WTC11 (cell line): ENCODE data around the gene GRM8. TPM values are rescaled to one million over a fixed set of nuclear protein-coding genes. Genes with fewer than 3 reads are reported as not detected.

Source experiments
- ATAC-seq: fragments of 200-7000 bp; cut with Tn5 transposase; 2 replicates; pipeline ENCODE4 v1.10.0; 2021; ENCODE audit warnings: mild to moderate bottlenecking, moderate library complexity
- CTCF ChIA-PET: fragments of 300-600 bp; sonication (Branson Sonifier 250); formaldehyde crosslinking; loops from one replicate; lab custom pipeline; 2021; ENCODE audit warnings: antibody characterized with exemption; lab: Charles Lee
- POLR2A ChIA-PET: fragments of 350-600 bp; sonication (Branson Sonifier 250); formaldehyde crosslinking; loops from one replicate; lab custom pipeline; 2021; ENCODE audit warnings: antibody characterized with exemption; lab: Charles Lee
- DNase-seq: peaks from one replicate; pipeline ENCODE4 v3.0.0; 2021; ENCODE audit warnings: low spot score
- H3K27ac Mint-ChIP-seq: 2 replicates; pipeline ENCODE4 v1.8.0; 2021; ENCODE audit warnings: mixed read lengths
- H3K27me3 Mint-ChIP-seq: 2 replicates; pipeline ENCODE4 v1.8.0; 2021; ENCODE audit warnings: low read depth, mild to moderate bottlenecking, moderate library complexity, mixed read lengths
- H3K36me3 Mint-ChIP-seq: 2 replicates; pipeline ENCODE4 v1.8.0; 2021; ENCODE audit warnings: mixed read lengths
- H3K4me1 Mint-ChIP-seq: 2 replicates; pipeline ENCODE4 v1.8.0; 2022; ENCODE audit warnings: mixed read lengths
- H3K4me3 Mint-ChIP-seq: 2 replicates; pipeline ENCODE4 v1.8.0; 2021; ENCODE audit warnings: mild to moderate bottlenecking, moderate library complexity, mixed read lengths
- H3K9me3 Mint-ChIP-seq: 2 replicates; pipeline ENCODE4 v1.8.0; 2021; ENCODE audit warnings: mixed read lengths
- ARID4B ChIP-seq: sonication (generic); formaldehyde crosslinking; IDR thresholded peaks from 2 replicates; pipeline ENCODE4 v1.8.0; 2023; ENCODE audit warnings: missing genetic modification reagents, mild to moderate bottlenecking, borderline replicate concordance
- CBFB ChIP-seq: sonication (generic); formaldehyde crosslinking; IDR thresholded peaks from 2 replicates; pipeline ENCODE4 v1.8.1; 2022; ENCODE audit warnings: mild to moderate bottlenecking, low read depth, missing genetic modification reagents
- CREM ChIP-seq: sonication (generic); formaldehyde crosslinking; IDR thresholded peaks from 2 replicates; pipeline ENCODE4 v1.8.1; 2022; ENCODE audit warnings: mild to moderate bottlenecking, missing genetic modification reagents, moderate library complexity
- E2F4 ChIP-seq: sonication (generic); formaldehyde crosslinking; IDR thresholded peaks from 2 replicates; pipeline ENCODE4 v1.8.1; 2022; ENCODE audit warnings: low read depth, mild to moderate bottlenecking, moderate library complexity, missing genetic modification reagents, borderline replicate concordance
- ESRRA ChIP-seq: sonication (generic); formaldehyde crosslinking; IDR thresholded peaks from 2 replicates; pipeline ENCODE4 v1.8.1; 2022; ENCODE audit warnings: mild to moderate bottlenecking, missing genetic modification reagents, borderline replicate concordance
- IRF2 ChIP-seq: sonication (generic); formaldehyde crosslinking; IDR thresholded peaks from 2 replicates; pipeline ENCODE4 v1.8.0; 2022; ENCODE audit warnings: low read depth, missing genetic modification reagents, borderline replicate concordance
- JUN ChIP-seq: sonication (generic); formaldehyde crosslinking; IDR thresholded peaks from 2 replicates; pipeline ENCODE4 v1.8.0; 2023; ENCODE audit warnings: mild to moderate bottlenecking, missing genetic modification reagents
- NFATC4 ChIP-seq: fragments of 250-450 bp; sonication (Bioruptor Pico); IDR thresholded peaks from 2 replicates; pipeline ENCODE4 v1.9.0; 2021; ENCODE audit warnings: mild to moderate bottlenecking
- NFE2L1 ChIP-seq: sonication (generic); formaldehyde crosslinking; IDR thresholded peaks from 2 replicates; pipeline ENCODE4 v1.8.1; 2023; ENCODE audit warnings: missing genetic modification reagents
- OVOL2 ChIP-seq: fragments of 250-450 bp; sonication (Bioruptor Pico); IDR thresholded peaks from 2 replicates; pipeline ENCODE4 v1.9.0; 2021; ENCODE audit warnings: mild to moderate bottlenecking, borderline replicate concordance
- SOX15 ChIP-seq: fragments of 250-450 bp; sonication (Bioruptor Pico); IDR thresholded peaks from 2 replicates; pipeline ENCODE4 v1.9.0; 2021; ENCODE audit warnings: mild to moderate bottlenecking
- TEAD4 ChIP-seq: sonication (generic); formaldehyde crosslinking; IDR thresholded peaks from 2 replicates; pipeline ENCODE4 v1.8.0; 2022; ENCODE audit warnings: mild to moderate bottlenecking, missing genetic modification reagents
- TP53 ChIP-seq: sonication (generic); formaldehyde crosslinking; IDR thresholded peaks from 2 replicates; pipeline ENCODE4 v1.8.1; 2023; ENCODE audit warnings: mild to moderate bottlenecking, missing genetic modification reagents
- ZBTB21 ChIP-seq: sonication (generic); formaldehyde crosslinking; IDR thresholded peaks from 2 replicates; pipeline ENCODE4 v1.8.1; 2023; ENCODE audit warnings: mild to moderate bottlenecking, missing genetic modification reagents, borderline replicate concordance
- ZNF396 ChIP-seq: fragments of 250-450 bp; sonication (Bioruptor Pico); IDR thresholded peaks from 2 replicates; pipeline ENCODE4 v1.8.0; 2021; ENCODE audit warnings: mild to moderate bottlenecking, moderate library complexity, borderline replicate concordance
- ZNF512 ChIP-seq: sonication (generic); formaldehyde crosslinking; IDR thresholded peaks from 2 replicates; pipeline ENCODE4 v1.8.1; 2022; ENCODE audit warnings: missing genetic modification reagents, borderline replicate concordance
- ZNF671 ChIP-seq: fragments of 250-450 bp; sonication (Bioruptor Pico); IDR thresholded peaks from 2 replicates; pipeline ENCODE4 v1.8.0; 2021; ENCODE audit warnings: mild to moderate bottlenecking
- total RNA-seq: library from RNA; stranded (reverse); gene quantifications from 3 replicates; pipeline ENCODE4 v1.2.3, GENCODE V29; 2021
- TF ChIP-seq, protein P1 (sequence below): sonication (generic); formaldehyde crosslinking; IDR thresholded peaks from 2 replicates; pipeline ENCODE4 v1.8.0; 2022; ENCODE audit warnings: mild to moderate bottlenecking, missing genetic modification reagents
- TF ChIP-seq, protein P2 (sequence below): sonication (generic); formaldehyde crosslinking; IDR thresholded peaks from 2 replicates; pipeline ENCODE4 v1.8.1; 2023; ENCODE audit warnings: mild to moderate bottlenecking, missing genetic modification reagents, borderline replicate concordance

GRM8 gene
- total RNA-seq, 1 experiment from 2014 or later = 2.3 TPM

DNA sequence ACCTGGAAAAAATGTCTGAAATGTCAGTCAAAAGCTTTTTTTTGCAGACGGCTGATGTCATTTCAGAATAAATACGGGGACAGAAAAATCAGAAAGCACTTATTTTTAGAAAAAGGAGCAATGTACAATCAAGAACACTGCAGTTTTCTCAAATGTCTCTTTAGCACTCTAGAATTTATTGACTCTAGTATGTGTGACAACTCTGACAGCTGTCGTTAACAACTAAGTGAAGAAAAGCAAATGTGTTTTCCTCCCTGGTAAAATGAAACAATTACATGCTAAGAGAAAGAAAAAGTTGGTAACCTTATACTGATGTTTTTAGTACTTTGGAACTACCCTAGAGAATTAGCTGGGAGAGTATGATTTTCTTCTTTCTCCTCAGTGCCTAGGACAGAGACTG is 497.4 kb downstream of the GRM8 start (continued):
- TF ChIP-seq ZNF512 (CRISPR knock-in tag) = no peak

GRCh38 chr7:126750207-126750911 is 502.4 kb downstream of the GRM8 start:
- DNase-seq = no peak
- no peaks in the 10 kb centered on the region for H3K9me3 Mint-ChIP-seq
- no peak overlapping the region for H3K27ac Mint-ChIP-seq
- H3K4me3 Mint-ChIP-seq = no peak overlapping the region
- ChIA-PET CTCF (no interaction called here), POLR2A (no interaction called here)
- H3K27me3 Mint-ChIP-seq = no peaks in the 10 kb centered on the region
- no peaks in the 10 kb centered on the region for H3K36me3 Mint-ChIP-seq
- H3K4me1 Mint-ChIP-seq = peaks cover 5% of the 10 kb centered on the region; the same call in 1 of the 2 replicates
- ATAC-seq = no peak
- TF ChIP-seq OVOL2 (CRISPR knock-in tag) (no peak), NFATC4 (CRISPR knock-in tag) (no peak)

DNA sequence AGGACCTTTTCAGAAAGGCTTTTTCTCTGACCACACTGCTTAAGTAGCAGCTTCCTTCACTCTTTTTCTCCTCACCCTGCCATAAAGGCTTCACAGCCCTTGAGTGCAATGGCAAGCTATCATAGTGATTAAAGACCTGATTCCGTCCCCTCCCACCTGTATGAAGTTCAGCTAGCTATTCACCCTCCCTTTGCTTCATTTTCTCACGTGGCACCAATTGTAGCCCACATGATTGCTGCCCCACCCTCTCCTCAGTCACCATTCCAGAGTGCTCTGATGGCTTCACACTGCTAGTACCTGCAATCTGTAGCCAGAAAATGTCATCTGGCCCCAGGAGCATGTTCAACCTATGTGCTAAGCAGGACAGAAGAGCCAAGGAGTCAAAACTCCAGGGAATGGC is 523.8 kb downstream of the GRM8 start:
- Mint-ChIP-seq H3K9me3 (peaks cover 5% of the 10 kb centered on the region), H3K4me1 (peaks cover 9% of the 10 kb centered on the region), H3K27ac (no peak overlapping the region), H3K4me3 (no peak overlapping the region), H3K27me3 (no peaks in the 10 kb centered on the region), H3K36me3 (no peaks in the 10 kb centered on the region)
- DNase-seq (no peak), ATAC-seq (no peak)
- POLR2A ChIA-PET = no interaction called here
- TF ChIP-seq TP53 (CRISPR knock-in tag) = no peak
- no peak for TF ChIP-seq ESRRA (CRISPR knock-in tag)
- TF ChIP-seq ZBTB21 = no peak
- no peak for TF ChIP-seq CREM (CRISPR knock-in tag)
- no peak for TF ChIP-seq IRF2 (CRISPR knock-in tag)
- no peak for TF ChIP-seq ZNF671 (CRISPR knock-in tag)
- no peak for TF ChIP-seq ARID4B
- no peak for TF ChIP-seq CBFB (CRISPR knock-in tag)
- TF ChIP-seq JUN (CRISPR knock-in tag) = no peak
- CTCF ChIA-PET = no interaction called here

GRCh38 chr7:126727930-126728391 is 524.8 kb downstream of the GRM8 start:
- Mint-ChIP-seq H3K27ac (no peak overlapping the region), H3K4me3 (no peak overlapping the region), H3K36me3 (no peaks in the 10 kb centered on the region), H3K27me3 (no peaks in the 10 kb centered on the region), H3K9me3 (peaks cover 5% of the 10 kb centered on the region), H3K4me1 (peaks cover 17% of the 10 kb centered on the region)
- ATAC-seq (no peak), DNase-seq (no peak)
- ChIA-PET POLR2A (interaction anchor here (0.7 kb wide), 1 partner anchor 9 kb away, joined by 3 read pairs; no protein-coding TSS in a partner anchor), CTCF (no interaction called here)
- no peak for TF ChIP-seq ZNF396 (CRISPR knock-in tag)
- no peak for TF ChIP-seq NFATC4 (CRISPR knock-in tag)
- TF ChIP-seq, protein P1, sequence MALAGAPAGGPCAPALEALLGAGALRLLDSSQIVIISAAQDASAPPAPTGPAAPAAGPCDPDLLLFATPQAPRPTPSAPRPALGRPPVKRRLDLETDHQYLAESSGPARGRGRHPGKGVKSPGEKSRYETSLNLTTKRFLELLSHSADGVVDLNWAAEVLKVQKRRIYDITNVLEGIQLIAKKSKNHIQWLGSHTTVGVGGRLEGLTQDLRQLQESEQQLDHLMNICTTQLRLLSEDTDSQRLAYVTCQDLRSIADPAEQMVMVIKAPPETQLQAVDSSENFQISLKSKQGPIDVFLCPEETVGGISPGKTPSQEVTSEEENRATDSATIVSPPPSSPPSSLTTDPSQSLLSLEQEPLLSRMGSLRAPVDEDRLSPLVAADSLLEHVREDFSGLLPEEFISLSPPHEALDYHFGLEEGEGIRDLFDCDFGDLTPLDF = no peak
- TF ChIP-seq TEAD4 (CRISPR knock-in tag) = no peak
- no peak for TF ChIP-seq E2F4 (CRISPR knock-in tag)
- TF ChIP-seq, protein P2, sequence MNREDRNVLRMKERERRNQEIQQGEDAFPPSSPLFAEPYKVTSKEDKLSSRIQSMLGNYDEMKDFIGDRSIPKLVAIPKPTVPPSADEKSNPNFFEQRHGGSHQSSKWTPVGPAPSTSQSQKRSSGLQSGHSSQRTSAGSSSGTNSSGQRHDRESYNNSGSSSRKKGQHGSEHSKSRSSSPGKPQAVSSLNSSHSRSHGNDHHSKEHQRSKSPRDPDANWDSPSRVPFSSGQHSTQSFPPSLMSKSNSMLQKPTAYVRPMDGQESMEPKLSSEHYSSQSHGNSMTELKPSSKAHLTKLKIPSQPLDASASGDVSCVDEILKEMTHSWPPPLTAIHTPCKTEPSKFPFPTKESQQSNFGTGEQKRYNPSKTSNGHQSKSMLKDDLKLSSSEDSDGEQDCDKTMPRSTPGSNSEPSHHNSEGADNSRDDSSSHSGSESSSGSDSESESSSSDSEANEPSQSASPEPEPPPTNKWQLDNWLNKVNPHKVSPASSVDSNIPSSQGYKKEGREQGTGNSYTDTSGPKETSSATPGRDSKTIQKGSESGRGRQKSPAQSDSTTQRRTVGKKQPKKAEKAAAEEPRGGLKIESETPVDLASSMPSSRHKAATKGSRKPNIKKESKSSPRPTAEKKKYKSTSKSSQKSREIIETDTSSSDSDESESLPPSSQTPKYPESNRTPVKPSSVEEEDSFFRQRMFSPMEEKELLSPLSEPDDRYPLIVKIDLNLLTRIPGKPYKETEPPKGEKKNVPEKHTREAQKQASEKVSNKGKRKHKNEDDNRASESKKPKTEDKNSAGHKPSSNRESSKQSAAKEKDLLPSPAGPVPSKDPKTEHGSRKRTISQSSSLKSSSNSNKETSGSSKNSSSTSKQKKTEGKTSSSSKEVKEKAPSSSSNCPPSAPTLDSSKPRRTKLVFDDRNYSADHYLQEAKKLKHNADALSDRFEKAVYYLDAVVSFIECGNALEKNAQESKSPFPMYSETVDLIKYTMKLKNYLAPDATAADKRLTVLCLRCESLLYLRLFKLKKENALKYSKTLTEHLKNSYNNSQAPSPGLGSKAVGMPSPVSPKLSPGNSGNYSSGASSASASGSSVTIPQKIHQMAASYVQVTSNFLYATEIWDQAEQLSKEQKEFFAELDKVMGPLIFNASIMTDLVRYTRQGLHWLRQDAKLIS (CRISPR knock-in tag) = no peak
- no peak for TF ChIP-seq NFE2L1
- no peak for TF ChIP-seq SOX15 (CRISPR knock-in tag)
